ENCODE measurements around the gene CERS6. TPM values are rescaled to one million over a fixed set of nuclear protein-coding genes. Genes with fewer than 3 reads are reported as not detected.

Gene CERS6
- total RNA-seq, 1 donor from 2014 or later, result 27.7 TPM

- no peak for DNase-seq (ENCODE audit: extremely low spot score in 2 of 2)
- H3K9me3 ChIP-seq, result no peaks in the 10 kb centered on the region
- no peaks in the 10 kb centered on the region for H3K36me3 ChIP-seq
- no peaks in the 10 kb centered on the region for H3K27me3 ChIP-seq
- TF ChIP-seq CTCF (IDR thresholded peaks at IDR 0.05), result no peak
- no peak for TF ChIP-seq POLR2A (IDR thresholded peaks at IDR 0.05)
- no peak for TF ChIP-seq POLR2AphosphoS5 (IDR thresholded peaks at IDR 0.05; ENCODE audit: insufficient read depth in 1 of 2, low read depth in 1 of 2)
- intact Hi-C loops (cut with DNase I), result no loop called here
- H3K4me3 ChIP-seq, result no peak overlapping the region
- no peak overlapping the region for H3K27ac ChIP-seq
- no peaks in the 10 kb centered on the region for H3K4me1 ChIP-seq
These were observed 284.7 kb downstream of the CERS6 start for GRCh38 chr2:168740788-168741187.

- DNase-seq (ENCODE audit: extremely low spot score in 2 of 2), result no peak
- Histone ChIP-seq H3K9me3 (no peaks in the 10 kb centered on the region), H3K27ac (no peak overlapping the region), H3K4me3 (no peak overlapping the region), H3K36me3 (no peaks in the 10 kb centered on the region), H3K27me3 (no peaks in the 10 kb centered on the region), H3K4me1 (no peaks in the 10 kb centered on the region)
- TF ChIP-seq CTCF (IDR thresholded peaks at IDR 0.05), result no peak
- TF ChIP-seq POLR2A (IDR thresholded peaks at IDR 0.05), result no peak
- no peak for TF ChIP-seq POLR2AphosphoS5 (IDR thresholded peaks at IDR 0.05; ENCODE audit: insufficient read depth in 1 of 2, low read depth in 1 of 2)
- intact Hi-C loops (cut with DNase I), result no loop called here
These were observed 286.3 kb downstream of the CERS6 start for GRCh38 chr2:168742258-168742932.

DNA sequence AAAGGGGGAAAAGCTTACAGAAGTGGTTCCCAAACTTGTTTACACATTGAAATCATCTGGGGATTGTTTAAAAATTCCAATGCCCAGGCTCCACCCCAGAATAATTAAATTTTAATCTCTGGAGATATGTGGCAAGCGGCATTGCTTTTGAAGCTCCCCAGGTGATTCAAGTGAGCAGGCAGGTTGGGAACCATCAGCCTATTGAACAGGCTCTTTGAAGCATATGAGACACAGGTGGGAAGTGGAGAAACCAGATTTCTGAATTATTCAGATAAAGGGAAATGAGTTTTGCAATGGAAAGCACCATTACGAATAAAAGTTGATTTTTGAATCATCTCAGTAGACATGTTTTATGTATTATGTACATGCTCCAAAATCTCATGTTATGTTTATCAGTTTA is 288.8 kb downstream of the CERS6 start:
- Histone ChIP-seq H3K27me3 (no peaks in the 10 kb centered on the region), H3K9me3 (no peaks in the 10 kb centered on the region), H3K36me3 (no peaks in the 10 kb centered on the region), H3K4me1 (no peaks in the 10 kb centered on the region), H3K4me3 (no peak overlapping the region), H3K27ac (no peak overlapping the region)
- TF ChIP-seq CTCF (IDR thresholded peaks at IDR 0.05) (no peak), POLR2A (IDR thresholded peaks at IDR 0.05) (no peak), POLR2AphosphoS5 (IDR thresholded peaks at IDR 0.05; ENCODE audit: insufficient read depth in 1 of 2, low read depth in 1 of 2) (no peak)
- no peak for DNase-seq (ENCODE audit: extremely low spot score in 2 of 2)
- intact Hi-C loops (cut with DNase I), result no loop called here

- DNase-seq (ENCODE audit: extremely low spot score in 2 of 2), result no peak
- H3K27ac ChIP-seq, result no peak overlapping the region
- no peaks in the 10 kb centered on the region for H3K9me3 ChIP-seq
- no peaks in the 10 kb centered on the region for H3K36me3 ChIP-seq
- H3K4me1 ChIP-seq, result no peaks in the 10 kb centered on the region
- intact Hi-C loops (cut with DNase I), result no loop called here
- H3K27me3 ChIP-seq, result no peaks in the 10 kb centered on the region
- H3K4me3 ChIP-seq, result no peak overlapping the region
- TF ChIP-seq POLR2AphosphoS5 (IDR thresholded peaks at IDR 0.05; ENCODE audit: insufficient read depth in 1 of 2, low read depth in 1 of 2) (no peak), CTCF (IDR thresholded peaks at IDR 0.05) (no peak), POLR2A (IDR thresholded peaks at IDR 0.05) (no peak)
These were observed 292.4 kb downstream of the CERS6 start for GRCh38 chr2:168748461-168748860.

- intact Hi-C loops (cut with DNase I), result no loop called here
- no peak for DNase-seq (ENCODE audit: extremely low spot score in 2 of 2)
- Histone ChIP-seq H3K4me3 (no peak overlapping the region), H3K9me3 (no peaks in the 10 kb centered on the region), H3K36me3 (no peaks in the 10 kb centered on the region), H3K4me1 (no peaks in the 10 kb centered on the region), H3K27me3 (no peaks in the 10 kb centered on the region), H3K27ac (no peak overlapping the region)
- TF ChIP-seq CTCF (IDR thresholded peaks at IDR 0.05) (no peak), POLR2A (IDR thresholded peaks at IDR 0.05) (no peak), POLR2AphosphoS5 (IDR thresholded peaks at IDR 0.05; ENCODE audit: insufficient read depth in 1 of 2, low read depth in 1 of 2) (no peak)
These were observed 293.2 kb downstream of the CERS6 start for GRCh38 chr2:168749297-168749696.
